A673 (cell line): Measurements from ENCODE around the gene SCO2. TPM values are rescaled to one million over a fixed set of nuclear protein-coding genes. Genes with fewer than 3 reads are reported as not detected.

Source experiments
- BruUV-seq: library from RNA; stranded (reverse); fragments of 400-500 nt; replicated peaks from 2 replicates; lab custom pipeline; 2021; lab: Mats Ljungman, UMichigan
- CTCF ChIA-PET: fragments of 300-600 bp; sonication (Branson Sonifier 250); formaldehyde crosslinking; loops from one replicate; lab custom pipeline; 2022; ENCODE audit warnings: antibody characterized with exemption; lab: Charles Lee
- POLR2A ChIA-PET: fragments of 300-600 bp; sonication (Branson Sonifier 250); formaldehyde crosslinking; loops from one replicate; lab custom pipeline; 2022; ENCODE audit warnings: antibody characterized with exemption; ENCODE audit not compliant: low non-redundant PET; lab: Charles Lee
- DNase-seq: peaks from one replicate; pipeline ENCODE4 v3.0.0-alpha.2; 2015; ENCODE audit warnings: low spot score
- H3K27ac ChIP-seq: fragments of 200-600 bp; sonication (generic); 2 replicates; pipeline ENCODE4 v1.5.1; 2016; ENCODE audit warnings: mixed run types, low read depth, mild to moderate bottlenecking, mixed read lengths, antibody characterized with exemption, low read length; ENCODE audit not compliant: poor library complexity, severe bottlenecking
- H3K27me3 ChIP-seq: fragments of 200-600 bp; sonication (generic); replicated peaks from 2 replicates; pipeline ENCODE4 v1.6.1; 2017; ENCODE audit warnings: mixed run types, low read depth, mild to moderate bottlenecking, mixed read lengths, antibody characterized with exemption, low read length; ENCODE audit not compliant: insufficient read depth, poor library complexity
- H3K36me3 ChIP-seq: fragments of 200-600 bp; sonication (generic); 2 replicates; pipeline ENCODE4 v1.6.1; 2016; ENCODE audit warnings: mixed run types, mild to moderate bottlenecking, mixed read lengths, antibody characterized with exemption, low read length; ENCODE audit not compliant: insufficient read depth, poor library complexity, severe bottlenecking
- H3K4me1 ChIP-seq: fragments of 200-600 bp; sonication (generic); 2 replicates; pipeline ENCODE4 v1.6.1; 2017; ENCODE audit warnings: mixed run types, mild to moderate bottlenecking, mixed read lengths, antibody characterized with exemption, low read length; ENCODE audit not compliant: insufficient read depth, poor library complexity, severe bottlenecking
- H3K4me3 ChIP-seq: fragments of 200-600 bp; sonication (generic); 2 replicates; pipeline ENCODE4 v1.5.1; 2016; ENCODE audit warnings: low read depth, mixed run types, mild to moderate bottlenecking, mixed read lengths, low read length; ENCODE audit not compliant: poor library complexity, severe bottlenecking
- H3K9me3 ChIP-seq: fragments of 200-600 bp; sonication (generic); 2 replicates; pipeline ENCODE4 v1.6.1; 2016; ENCODE audit warnings: mixed run types, low read depth, mild to moderate bottlenecking, mixed read lengths, antibody characterized with exemption, low read length; ENCODE audit not compliant: poor library complexity, severe bottlenecking
- EZH2 ChIP-seq: fragments of 200-600 bp; sonication (generic); IDR thresholded peaks from 2 replicates; pipeline ENCODE4 v1.6.1; 2017; ENCODE audit warnings: borderline replicate concordance, low read depth, mild to moderate bottlenecking, mixed read lengths, antibody characterized with exemption, low read length; ENCODE audit not compliant: poor library complexity, severe bottlenecking
- intact Hi-C: fragments of 100-400 bp; cut with micrococcal nuclease; formaldehyde crosslinking; loops from one replicate; pipeline ENCODE4 v1.10.0; 2022; ENCODE audit not compliant: unreplicated experiment
- total RNA-seq: library from RNA; stranded (reverse); gene quantifications from 2 replicates; pipeline ENCODE4 v1.2.3, GENCODE V29; 2021
- TF ChIP-seq, protein P1 (sequence below): fragments of 300-800, 200-600 bp; sonication (generic); conservative IDR thresholded peaks from 2 replicates; pipeline ENCODE4 v1.5.1; 2017; ENCODE audit warnings: low read depth, mild to moderate bottlenecking, antibody characterized with exemption, low read length, moderate library complexity, mixed read lengths

The SCO2 gene
- total RNA-seq, 1 experiment from 2014 or later: 5.4 TPM

DNA sequence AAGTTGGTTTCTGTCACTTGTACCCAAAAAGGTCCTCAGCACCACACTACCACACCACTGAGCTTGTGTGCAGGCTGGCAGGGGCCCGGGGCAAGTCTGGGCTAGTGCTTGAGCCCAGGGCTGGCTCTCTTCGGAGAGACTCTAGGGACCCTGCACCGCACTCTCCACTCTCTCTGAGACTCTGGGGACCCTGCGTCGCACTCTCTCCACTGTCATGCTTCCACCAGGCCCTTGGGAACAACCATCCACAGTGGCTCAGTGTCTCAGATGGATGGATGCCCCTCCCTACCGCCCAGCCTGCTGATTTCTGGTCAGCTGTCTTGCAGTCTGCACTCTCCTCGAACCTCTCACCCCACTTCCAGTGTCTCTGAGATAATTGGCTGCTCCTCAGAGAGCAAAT is 48.5 kb downstream of the SCO2 start:
- no TSS peak for BruUV-seq
- H3K27ac ChIP-seq: no peak overlapping the region
- CTCF ChIA-PET: no interaction called here

DNA sequence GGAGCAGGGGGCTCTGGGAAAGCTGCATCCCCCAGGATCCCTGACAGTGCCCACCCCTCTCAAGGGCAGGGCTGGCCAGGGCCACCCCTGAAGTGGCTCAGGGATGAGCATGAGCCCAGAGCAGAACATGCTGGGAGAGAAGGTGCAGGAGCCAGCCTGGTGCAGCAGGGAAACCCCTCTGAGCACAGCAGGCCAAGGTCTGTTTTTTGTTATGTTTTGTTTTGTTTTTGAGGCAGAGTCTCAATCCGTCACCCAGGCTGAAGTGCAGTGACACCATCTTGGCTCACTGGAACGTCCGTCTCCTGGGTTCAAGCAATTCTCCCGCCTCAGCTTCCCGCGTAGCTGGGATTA is 49.8 kb downstream of the SCO2 start:
- BruUV-seq: no TSS peak
- ChIA-PET CTCF (no interaction called here), POLR2A (no interaction called here)
- TF ChIP-seq, protein P1, sequence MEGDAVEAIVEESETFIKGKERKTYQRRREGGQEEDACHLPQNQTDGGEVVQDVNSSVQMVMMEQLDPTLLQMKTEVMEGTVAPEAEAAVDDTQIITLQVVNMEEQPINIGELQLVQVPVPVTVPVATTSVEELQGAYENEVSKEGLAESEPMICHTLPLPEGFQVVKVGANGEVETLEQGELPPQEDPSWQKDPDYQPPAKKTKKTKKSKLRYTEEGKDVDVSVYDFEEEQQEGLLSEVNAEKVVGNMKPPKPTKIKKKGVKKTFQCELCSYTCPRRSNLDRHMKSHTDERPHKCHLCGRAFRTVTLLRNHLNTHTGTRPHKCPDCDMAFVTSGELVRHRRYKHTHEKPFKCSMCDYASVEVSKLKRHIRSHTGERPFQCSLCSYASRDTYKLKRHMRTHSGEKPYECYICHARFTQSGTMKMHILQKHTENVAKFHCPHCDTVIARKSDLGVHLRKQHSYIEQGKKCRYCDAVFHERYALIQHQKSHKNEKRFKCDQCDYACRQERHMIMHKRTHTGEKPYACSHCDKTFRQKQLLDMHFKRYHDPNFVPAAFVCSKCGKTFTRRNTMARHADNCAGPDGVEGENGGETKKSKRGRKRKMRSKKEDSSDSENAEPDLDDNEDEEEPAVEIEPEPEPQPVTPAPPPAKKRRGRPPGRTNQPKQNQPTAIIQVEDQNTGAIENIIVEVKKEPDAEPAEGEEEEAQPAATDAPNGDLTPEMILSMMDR: no peak
- no peak for TF ChIP-seq EZH2
- no peaks in the 10 kb centered on the region for H3K36me3 ChIP-seq
- intact Hi-C loops: no loop called here
- H3K27me3 ChIP-seq: peaks cover 5% of the 10 kb centered on the region
- peak overlapping the region; percentile 60 for H3K27ac ChIP-seq
- peak overlapping the region; percentile 84 for H3K4me3 ChIP-seq
- H3K4me1 ChIP-seq: peaks cover 18% of the 10 kb centered on the region
- no peaks in the 10 kb centered on the region for H3K9me3 ChIP-seq
- DNase-seq: no peak

More for the DNA sequence above, 48.5 kb downstream of the SCO2 start:
- Histone ChIP-seq H3K4me3 (no peak overlapping the region), H3K27me3 (peaks cover 10% of the 10 kb centered on the region), H3K4me1 (peaks cover 16% of the 10 kb centered on the region), H3K36me3 (no peaks in the 10 kb centered on the region), H3K9me3 (no peaks in the 10 kb centered on the region)
- no peak for TF ChIP-seq EZH2
- TF ChIP-seq, protein P1: no peak
- no peak for DNase-seq
- POLR2A ChIA-PET: no interaction called here
- intact Hi-C loops: no loop called here

DNA sequence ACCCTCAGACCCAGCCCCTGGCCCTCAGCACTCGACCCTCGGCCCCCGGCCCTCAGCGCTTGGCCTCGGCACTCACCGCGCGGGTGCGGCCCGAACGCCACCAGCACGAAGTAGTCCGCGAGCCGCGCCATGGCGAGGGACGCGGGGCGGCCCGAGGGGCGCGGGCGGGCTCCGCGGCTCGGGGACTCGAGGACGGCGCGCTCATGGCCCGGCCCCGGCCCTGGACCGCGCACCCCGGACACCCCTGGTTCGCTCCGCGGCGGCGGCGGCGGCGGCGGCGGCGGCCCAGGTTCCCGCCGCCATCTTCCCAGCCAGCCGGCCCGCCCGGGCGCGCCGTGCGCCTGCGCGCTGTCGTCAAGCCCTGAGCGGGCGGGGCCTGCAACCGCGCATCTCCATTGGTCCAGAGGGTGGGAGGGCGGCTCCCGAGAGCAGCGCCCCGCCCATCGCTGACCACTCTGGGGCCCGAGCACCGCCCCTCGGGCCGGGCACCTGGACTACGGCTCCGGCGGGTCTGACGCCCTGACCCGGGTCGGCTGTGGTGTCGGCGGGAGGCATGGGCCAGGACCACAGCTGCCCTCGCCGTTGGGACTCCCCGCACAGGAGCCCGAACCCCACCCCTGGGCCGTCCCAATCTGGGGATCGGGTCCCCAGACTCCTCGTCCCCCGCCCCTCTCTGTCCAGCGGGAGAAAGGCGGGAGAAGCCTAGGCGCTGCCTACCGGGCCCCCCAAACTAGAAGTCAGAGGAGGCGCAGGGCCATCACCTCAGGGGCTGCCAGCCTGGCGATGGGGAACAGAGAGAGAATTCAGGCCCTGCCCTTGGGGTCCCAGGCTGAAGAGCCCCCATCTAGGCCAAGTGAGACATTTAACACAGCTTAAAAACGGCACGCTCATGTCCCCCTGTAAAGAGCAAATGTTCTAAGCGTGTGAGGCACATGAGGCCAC is 50.4 kb downstream of the SCO2 start, which contains the start of gene SBF1:
TSS of gene SBF1 (minus strand) at position 326 of the 942 bp plus-strand sequence. CDS start at position 131, 195 bp downstream.
- intact Hi-C loops: no loop called here
- Histone ChIP-seq H3K27me3 (no peaks in the 10 kb centered on the region), H3K36me3 (no peaks in the 10 kb centered on the region), H3K4me1 (peaks cover 24% of the 10 kb centered on the region), H3K9me3 (no peaks in the 10 kb centered on the region), H3K4me3 (peak within 1 kb of the TSS; percentile 84), H3K27ac (peak within 1 kb of the TSS; percentile 75)
- no TSS peak for BruUV-seq
- CTCF ChIA-PET: no interaction called here
- peak; percentile 92 for DNase-seq
- TF ChIP-seq, protein P1: no peak
- no peak for TF ChIP-seq EZH2
- POLR2A ChIA-PET: no interaction called here
